Germinal center (tissue), 1 donor: ENCODE measurements around the gene NMNAT2.

ENCODE experiments used
- DNase-seq: peaks from one replicate; pipeline ENCODE4 v3.0.0; 2012; ENCODE audit warnings: mixed read lengths, low spot score

Gene NMNAT2

GRCh38 chr1:183365676-183366075 lies 52.5 kb downstream of the NMNAT2 start:
- no peak for DNase-seq

DNA sequence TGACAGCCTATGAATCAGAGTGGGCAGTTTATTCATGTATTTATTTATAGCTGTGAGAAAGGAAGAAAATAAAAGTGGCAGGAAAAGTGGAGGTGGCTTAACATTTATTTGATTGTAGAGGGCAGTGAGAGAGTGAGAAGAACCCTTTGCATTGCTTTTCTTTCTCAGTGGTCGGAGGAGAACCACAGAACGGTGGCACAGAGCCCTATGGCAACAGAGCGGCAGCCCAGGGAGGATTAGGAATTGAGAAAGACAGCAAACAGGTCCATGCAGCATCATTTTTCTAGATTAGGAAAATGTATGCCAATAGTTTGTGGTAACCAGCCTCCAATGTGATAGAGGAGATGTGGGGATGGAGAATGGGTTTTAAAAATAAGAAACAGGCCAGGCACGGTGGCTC lies 53.1 kb downstream of the NMNAT2 start:
- DNase-seq = no peak

DNA sequence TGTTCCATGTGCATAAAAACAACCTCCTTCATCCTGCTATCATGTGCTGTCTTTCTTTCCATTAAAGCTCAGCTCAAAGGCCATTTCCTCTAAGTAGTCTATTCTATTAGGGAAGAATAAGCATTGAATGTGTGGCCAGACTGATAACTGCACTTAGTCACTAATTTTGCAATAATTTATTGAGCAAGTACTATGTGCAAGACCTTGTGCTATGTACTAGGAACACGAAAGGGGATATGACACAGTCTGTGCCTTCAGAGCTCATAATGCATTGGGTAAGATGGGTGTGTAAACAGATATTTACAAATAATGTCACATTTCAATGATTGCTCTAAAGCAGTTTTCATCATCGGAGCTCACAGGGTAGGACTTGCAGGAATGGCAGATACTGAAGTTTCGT lies 54.2 kb downstream of the NMNAT2 start:
- no peak for DNase-seq

GRCh38 chr1:183361081-183361480 lies 57.1 kb downstream of the NMNAT2 start:
- DNase-seq = no peak

DNA sequence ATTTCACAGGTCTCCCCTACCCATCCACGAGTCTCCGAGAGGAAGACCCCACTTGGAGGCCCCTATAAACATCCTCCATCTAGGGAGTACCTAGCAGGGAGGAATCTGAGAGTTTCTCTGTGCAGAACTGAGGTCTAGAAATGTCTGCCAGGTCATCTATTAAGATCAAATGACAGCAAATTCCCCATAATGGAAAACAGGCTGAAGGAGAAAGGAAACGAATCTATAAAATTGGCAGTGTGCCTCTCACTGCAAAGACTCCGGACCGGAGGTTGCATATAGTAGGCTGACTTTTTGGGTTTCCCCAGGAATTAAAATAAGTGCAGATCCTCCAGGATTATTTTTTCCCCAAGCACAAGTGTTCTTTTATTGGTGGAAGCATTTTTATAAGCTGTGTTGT lies 57.7 kb downstream of the NMNAT2 start:
- no peak for DNase-seq

DNA sequence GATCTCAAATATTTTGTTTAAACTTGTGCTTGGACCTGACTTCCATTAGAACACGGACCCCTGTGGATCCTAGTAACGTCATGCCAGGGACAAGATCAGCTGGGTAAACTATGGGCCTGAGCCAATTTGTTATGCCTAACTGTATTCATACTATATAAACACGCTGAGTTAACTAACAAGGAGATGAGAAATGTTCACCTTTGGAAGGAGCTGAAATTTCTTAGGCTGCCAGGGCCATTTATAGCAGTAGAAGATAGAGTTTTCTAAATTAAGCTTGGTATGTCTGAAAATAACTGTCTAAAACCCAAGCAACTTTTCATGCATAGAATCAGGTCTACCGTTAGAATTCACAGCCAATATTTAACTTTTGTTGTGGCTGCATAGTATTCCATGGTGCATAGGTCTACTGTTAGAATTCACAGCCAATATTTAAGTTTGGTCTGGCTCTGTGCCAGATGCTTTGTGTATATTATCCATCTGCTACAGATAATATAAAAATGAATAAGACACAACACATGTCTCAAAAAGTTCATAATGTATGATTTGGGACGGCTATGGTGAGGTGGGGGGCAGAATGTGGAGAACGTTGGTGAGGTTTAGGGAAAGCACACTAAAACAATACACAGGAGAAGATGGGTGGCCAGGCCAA lies 61.5 kb downstream of the NMNAT2 start:
- DNase-seq = no peak

DNA sequence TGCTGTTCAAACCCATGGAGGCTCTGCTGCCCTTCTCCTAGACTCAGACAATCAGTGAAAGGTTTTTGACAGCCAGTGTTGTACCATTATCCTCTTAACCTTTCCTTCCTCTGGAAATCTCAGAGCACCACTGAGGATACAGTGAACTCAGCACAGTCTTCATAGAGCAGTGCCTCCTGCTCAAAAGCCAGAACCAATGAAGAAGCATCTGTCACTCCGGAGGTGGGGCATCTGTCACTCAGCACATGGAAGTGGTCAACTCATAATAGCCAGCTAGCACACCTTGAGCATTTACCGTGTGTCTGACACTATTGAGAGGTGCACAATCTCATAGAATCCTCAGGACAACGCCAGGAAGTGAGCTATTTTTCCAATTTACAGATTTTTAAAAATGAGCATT lies 62.4 kb downstream of the NMNAT2 start:
- no peak for DNase-seq

GRCh38 chr1:183355181-183355580 lies 63.0 kb downstream of the NMNAT2 start:
- no peak for DNase-seq

- DNase-seq = no peak
Observed at GRCh38 chr1:183353597-183353996, 64.6 kb downstream of the NMNAT2 start.

- DNase-seq = no peak
Observed at GRCh38 chr1:183349201-183349711, 68.9 kb downstream of the NMNAT2 start.

- no peak for DNase-seq
Observed at GRCh38 chr1:183346276-183346732, 71.9 kb downstream of the NMNAT2 start.

GRCh38 chr1:183339556-183340167 lies 78.5 kb downstream of the NMNAT2 start:
- DNase-seq = no peak

GRCh38 chr1:183331091-183331742 lies 87.0 kb downstream of the NMNAT2 start:
- DNase-seq = no peak

- no peak for DNase-seq
Observed at GRCh38 chr1:183330335-183330734, 87.8 kb downstream of the NMNAT2 start.

DNA sequence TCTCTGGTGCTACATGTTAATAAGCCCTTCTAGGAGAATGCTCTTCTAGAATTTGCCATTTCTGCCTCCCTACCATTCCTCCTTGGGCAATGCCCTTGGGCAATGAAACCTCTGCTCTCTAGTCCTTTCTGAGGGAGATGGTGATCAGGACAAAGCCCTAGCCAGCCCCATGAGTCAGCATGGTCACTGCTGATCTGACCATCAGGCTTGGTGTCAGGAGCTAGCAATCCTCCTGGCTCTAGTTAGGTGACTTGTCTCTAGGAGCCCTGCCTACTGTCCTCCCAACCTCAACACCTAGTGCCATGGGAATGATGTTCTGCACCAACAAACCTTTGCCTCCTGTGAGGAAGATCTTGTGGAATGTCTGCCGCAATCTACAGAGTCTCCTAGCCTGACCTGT lies 89.8 kb downstream of the NMNAT2 start:
- DNase-seq = no peak

DNA sequence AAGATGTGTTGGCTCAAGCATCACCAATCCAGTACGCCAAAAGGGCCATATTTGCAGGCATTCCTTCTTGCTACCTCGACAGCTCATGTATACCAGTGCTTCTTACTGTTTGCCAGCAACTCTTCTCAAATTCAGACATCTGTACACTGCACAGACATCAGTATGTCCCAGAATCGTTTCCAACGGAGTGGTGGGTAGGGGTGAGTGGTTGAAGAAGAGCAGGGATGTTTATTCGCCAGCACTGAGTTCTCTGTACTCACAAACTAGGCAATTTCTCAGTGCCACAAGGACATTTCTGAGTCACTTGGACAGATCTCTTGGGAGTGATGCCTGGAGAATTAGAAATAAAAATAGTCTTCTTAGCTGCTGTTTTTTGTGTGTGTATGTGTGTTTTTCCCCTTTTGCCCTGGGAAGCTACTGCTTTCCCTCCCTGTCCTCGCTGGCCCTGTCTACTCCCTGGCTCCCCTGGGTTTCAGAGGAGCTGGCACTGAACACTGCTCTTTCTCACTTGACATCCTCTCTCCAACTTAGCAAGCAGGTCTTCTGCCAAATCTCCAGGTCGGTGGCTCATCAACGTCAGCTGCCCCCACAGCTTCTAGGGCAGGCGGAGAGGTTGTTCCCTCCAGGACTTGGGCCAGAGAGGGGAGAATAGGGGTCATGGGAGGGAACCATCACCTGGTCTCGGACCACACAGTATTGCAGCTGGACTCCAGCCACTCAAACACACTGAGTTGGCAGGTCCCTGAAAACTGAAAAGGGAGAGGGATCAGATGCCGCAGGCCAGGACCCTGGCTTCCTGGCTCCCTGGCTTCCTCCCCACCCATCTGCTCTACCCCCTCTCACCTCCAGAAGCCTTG lies 90.5 kb downstream of the NMNAT2 start:
- no peak for DNase-seq

- no peak for DNase-seq
Observed at GRCh38 chr1:183323849-183324683, 94.1 kb downstream of the NMNAT2 start.

DNA sequence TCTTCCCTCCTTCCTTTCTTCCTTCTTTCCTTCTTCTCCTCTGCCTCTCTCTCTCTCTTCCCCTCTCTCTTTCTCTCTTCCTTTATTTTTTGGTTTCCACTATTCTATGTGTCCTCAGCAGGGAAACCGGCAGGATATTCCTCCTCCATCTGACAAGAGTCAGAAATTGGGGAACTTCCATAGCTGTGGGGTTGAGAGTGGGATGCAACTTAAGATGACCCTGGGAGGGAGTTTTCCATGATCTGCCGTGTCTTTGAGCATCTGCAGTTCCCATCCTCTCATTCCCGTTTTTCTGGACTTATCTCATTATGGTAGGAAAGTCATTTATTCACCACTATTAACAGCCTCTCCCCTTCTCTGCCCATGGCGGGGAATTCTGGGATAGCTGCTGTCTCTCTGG lies 98.6 kb downstream of the NMNAT2 start:
- DNase-seq = no peak

- DNase-seq = no peak
Observed at GRCh38 chr1:183319051-183319450, 99.1 kb downstream of the NMNAT2 start.

DNA sequence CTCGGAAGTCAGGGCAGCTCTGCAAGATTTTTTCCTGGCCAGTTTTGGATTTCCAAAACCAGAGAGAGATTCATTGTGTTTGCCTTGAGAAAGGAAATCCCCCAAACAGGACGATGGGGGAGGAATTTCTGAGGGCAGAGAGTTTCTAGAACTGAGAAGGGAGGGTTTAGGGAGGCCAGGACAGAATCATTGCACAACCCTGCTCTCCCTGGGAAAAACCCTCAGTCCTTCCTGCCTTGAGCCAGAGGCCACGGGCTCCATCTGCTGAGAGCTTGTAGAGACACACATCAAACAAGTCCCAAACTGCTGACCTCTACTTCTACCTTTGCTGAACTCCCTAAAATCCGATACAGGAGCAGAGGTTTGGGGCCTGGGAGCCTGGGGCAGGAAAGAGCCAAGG lies 99.7 kb downstream of the NMNAT2 start:
- no peak for DNase-seq

DNA sequence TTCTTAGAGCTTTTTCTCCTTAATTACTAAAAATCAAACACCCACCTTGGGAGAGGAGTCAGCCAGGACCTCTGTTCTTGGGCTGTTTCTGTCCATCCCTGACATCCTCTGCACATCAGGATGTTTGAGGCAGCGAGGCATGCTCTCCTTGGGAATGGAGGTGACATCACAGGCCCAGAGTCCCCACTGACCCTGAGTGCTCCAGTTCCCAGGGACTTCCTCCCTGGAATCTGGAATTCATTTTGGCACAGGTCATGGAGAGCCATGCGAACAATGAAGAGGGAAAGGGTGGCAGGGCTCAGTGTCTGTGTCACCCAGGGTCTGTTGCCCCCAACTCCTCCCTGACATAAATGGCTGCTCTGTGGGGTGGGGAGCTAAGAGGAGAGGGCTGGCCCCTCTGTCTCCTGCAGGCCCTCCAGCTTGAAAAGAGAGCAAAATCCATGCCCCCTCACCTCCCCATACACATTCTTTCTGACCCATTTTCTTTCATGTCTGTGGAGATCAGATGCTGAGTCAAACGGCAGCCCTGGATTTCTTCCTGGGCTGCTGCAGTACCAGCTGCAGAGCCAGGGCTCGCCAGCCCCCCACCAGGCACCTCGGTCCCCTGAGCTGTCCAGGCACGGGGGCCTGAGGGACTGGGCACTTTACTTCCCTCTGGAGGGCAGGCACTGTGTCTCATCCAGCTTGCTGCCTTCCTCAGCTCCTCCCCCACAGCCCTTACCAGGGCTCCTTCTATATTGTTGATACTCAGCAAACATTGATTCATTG lies 102.0 kb downstream of the NMNAT2 start:
- DNase-seq = no peak
